Stimulated activated CD4-positive, alpha-beta T cell treated with anti-CD3 and anti-CD28 coated beads, TNF-alpha, amount 100 ng/mL, for 1 hour (primary cell): ENCODE data around the gene LRRC23.

ENCODE experiments used
- DNase-seq, 3 donors: peaks; one replicate each; pipeline ENCODE4 v3.0.0-alpha.2; 2020; ENCODE audit warnings: low read depth in 3 of 3, low spot score in 1 of 3

Gene LRRC23

GRCh38 chr12:6923851-6924250, 19.2 kb downstream of the LRRC23 start:
- DNase-seq, result no peak

GRCh38 chr12:6925239-6925539, 20.6 kb downstream of the LRRC23 start:
- DNase-seq, result no peak

GRCh38 chr12:6925540-6926279, 21.1 kb downstream of the LRRC23 start:
- no peak for DNase-seq

- DNase-seq, result peak in 1 of 3 donors; percentile 43
Observed at GRCh38 chr12:6927379-6928021, 22.9 kb downstream of the LRRC23 start, which contains the start of gene ATN1. ATN1 (plus strand) TSS chr12:6927959; CDS start chr12:6934002, 6,043 bp downstream.

GRCh38 chr12:6928022-6928702, 23.5 kb downstream of the LRRC23 start:
- DNase-seq, result no peak

GRCh38 chr12:6928703-6929407, 24.2 kb downstream of the LRRC23 start:
- no peak for DNase-seq

GRCh38 chr12:6929466-6930452, 25.1 kb downstream of the LRRC23 start:
- DNase-seq, result no peak

- no peak for DNase-seq
Observed at GRCh38 chr12:6932766-6933165, 28.1 kb downstream of the LRRC23 start.

- no peak for DNase-seq
Observed at GRCh38 chr12:6934110-6934509, 29.5 kb downstream of the LRRC23 start.

GRCh38 chr12:6935371-6936193, 31.0 kb downstream of the LRRC23 start:
- no peak for DNase-seq

GRCh38 chr12:6936194-6936635, 31.6 kb downstream of the LRRC23 start:
- DNase-seq, result no peak

- DNase-seq, result peak in 1 of 3 donors; percentile 52
Observed at GRCh38 chr12:6936636-6937480, 32.2 kb downstream of the LRRC23 start.

- peak; percentile 82 to 90 (median 84) for DNase-seq
Observed at GRCh38 chr12:6937481-6938352, 33.1 kb downstream of the LRRC23 start.

GRCh38 chr12:6938353-6939190, 34.0 kb downstream of the LRRC23 start:
- DNase-seq, result no peak

GRCh38 chr12:6939191-6939540, 34.5 kb downstream of the LRRC23 start:
- DNase-seq, result no peak

- no peak for DNase-seq
Observed at GRCh38 chr12:6941267-6941666, 36.6 kb downstream of the LRRC23 start.

- no peak for DNase-seq
Observed at GRCh38 chr12:6941782-6942181, 37.2 kb downstream of the LRRC23 start.
